PC-9 (cell line): Measurements from ENCODE around the gene ZNF71. TPM values are rescaled to one million over a fixed set of nuclear protein-coding genes. Genes with fewer than 3 reads are reported as not detected.

Experiments
- Bru-seq: library from RNA; stranded (reverse); fragments of 400-500 nt; gene quantifications from one replicate; lab custom pipeline; 2021; lab: Mats Ljungman, UMichigan
- BruChase-seq, 2 experiments: library from RNA; stranded (reverse); fragments of 400-500 nt; gene quantifications; one replicate each; lab custom pipeline; 2021; lab: Mats Ljungman, UMichigan
- BruUV-seq: library from RNA; stranded (reverse); fragments of 400-500 nt; replicated peaks from 2 replicates; lab custom pipeline; 2021; lab: Mats Ljungman, UMichigan
- CTCF ChIA-PET: fragments of 300-600 bp; sonication (Branson Sonifier 250); formaldehyde crosslinking; loops from one replicate; lab custom pipeline; 2022; ENCODE audit warnings: antibody characterized with exemption; lab: Charles Lee
- POLR2A ChIA-PET: fragments of 300-600 bp; sonication (Branson Sonifier 250); formaldehyde crosslinking; loops from one replicate; lab custom pipeline; 2022; ENCODE audit warnings: antibody characterized with exemption; ENCODE audit not compliant: unreplicated experiment; lab: Charles Lee
- DNase-seq, 2 experiments: peaks; one replicate each; pipeline versions ENCODE4 v3.0.0 to v3.0.0-alpha.2; 2015 to 2022; ENCODE audit warnings: mixed read lengths in 1 of 2
- H2AFZ ChIP-seq: fragments of 200-600 bp; sonication (generic); 2 replicates; pipeline ENCODE4 v1.8.1; 2017; ENCODE audit warnings: antibody characterized with exemption
- H3F3A ChIP-seq: fragments of 200-600 bp; sonication (generic); 2 replicates; pipeline ENCODE4 v1.8.1; 2017; ENCODE audit warnings: antibody characterized with exemption, mild to moderate bottlenecking, low read depth; ENCODE audit not compliant: insufficient read depth
- H3K27ac ChIP-seq: fragments of 200-600 bp; sonication (generic); 2 replicates; pipeline ENCODE4 v1.6.1; 2016; ENCODE audit warnings: mixed run types
- H3K27me3 ChIP-seq: fragments of 200-600 bp; sonication (generic); 2 replicates; pipeline ENCODE4 v1.6.1; 2016; ENCODE audit warnings: low read depth, mixed run types; ENCODE audit not compliant: insufficient read depth
- H3K36me3 ChIP-seq: fragments of 200-600 bp; sonication (generic); 2 replicates; pipeline ENCODE4 v1.6.1; 2016; ENCODE audit warnings: low read depth, mixed run types
- H3K4me1 ChIP-seq: fragments of 200-600 bp; sonication (generic); replicated peaks from 2 replicates; pipeline ENCODE4 v1.6.1; 2016; ENCODE audit warnings: mixed run types; ENCODE audit not compliant: insufficient read depth
- H3K4me2 ChIP-seq: fragments of 200-600 bp; sonication (generic); 2 replicates; pipeline ENCODE4 v1.6.1; 2017; ENCODE audit warnings: mixed run types
- H3K4me3 ChIP-seq: fragments of 200-600 bp; sonication (generic); 2 replicates; pipeline ENCODE4 v1.6.1; 2016; ENCODE audit warnings: mixed run types
- H3K79me2 ChIP-seq: fragments of 200-600 bp; sonication (generic); 2 replicates; pipeline ENCODE4 v1.6.1; 2017; ENCODE audit warnings: low read depth, mixed run types
- H3K9me2 ChIP-seq: fragments of 200-600 bp; sonication (generic); 2 replicates; pipeline ENCODE4 v1.8.1; 2017; ENCODE audit warnings: mild to moderate bottlenecking; ENCODE audit not compliant: insufficient read depth
- H3K9me3 ChIP-seq: fragments of 200-600 bp; sonication (generic); 2 replicates; pipeline ENCODE4 v1.8.1; 2016; ENCODE audit warnings: low read depth; ENCODE audit not compliant: insufficient read depth
- H4K20me1 ChIP-seq: fragments of 200-600 bp; sonication (generic); 2 replicates; pipeline ENCODE4 v1.8.1; 2017; ENCODE audit not compliant: insufficient read depth
- CTCF ChIP-seq: fragments of 200-600 bp; sonication (generic); conservative IDR thresholded peaks from 2 replicates; pipeline ENCODE4 v1.6.1; 2017; ENCODE audit warnings: mixed run types, antibody characterized with exemption, mild to moderate bottlenecking, moderate library complexity
- EZH2 ChIP-seq: fragments of 200-600 bp; sonication (generic); IDR thresholded peaks from 2 replicates; pipeline ENCODE4 v1.8.0; 2017; ENCODE audit warnings: antibody characterized with exemption, low read depth
- intact Hi-C: fragments of 100-400 bp; cut with micrococcal nuclease; formaldehyde crosslinking; loops from one replicate; pipeline ENCODE4 v1.10.0; 2022; ENCODE audit not compliant: unreplicated experiment
- long read RNA-seq: library from polyadenylated mRNA; stranded (forward); transcript quantifications from one replicate; pipeline ENCODE4 v2.0.0, GENCODE V29; 2022
- total RNA-seq: library from RNA; stranded (reverse); gene quantifications from 2 replicates; pipeline ENCODE4 v1.2.3, GENCODE V29; 2021

Gene ZNF71
- total RNA-seq (7.1 and 7.2 TPM in 2 replicates), Bru-seq, nascent RNA (percentile 63 among the genes with signal in this experiment), BruChase-seq, experiment 1, labeled RNA remaining after a 2-hour chase (percentile 55 among the genes with signal in this experiment), BruChase-seq, experiment 2, labeled RNA remaining after a 6-hour chase (percentile 45 among the genes with signal in this experiment)
- long read RNA-seq, full-length matches to known transcripts, result 10 of 14 reads
- long read RNA-seq, partial matches to known transcripts, result 0 of 14 reads
- long read RNA-seq, other reads (novel, unspliced or antisense), result 4 of 14 reads

- peaks cover 18% of the 10 kb centered on the region; the same call in 1 of the 2 replicates for H3K36me3 ChIP-seq
- intact Hi-C loops, result loop anchor here (1.0 kb wide), 2 partner anchors 28 to 57 kb away; partner anchors contain the start of genes ZFP28 and ZNF470
- ChIA-PET CTCF (interaction anchor here (0.6 to 0.7 kb wide), 2 partner anchors 529 to 941 kb away, joined by 4 read pairs; no protein-coding TSS in a partner anchor), POLR2A (interaction anchor here (0.6 to 0.7 kb wide), 3 partner anchors 191 to 996 kb away, joined by 3 to 7 read pairs (median 6); partner anchors contain the start of genes FIZ1 and ZNF583)
- peaks cover 8% of the 10 kb centered on the region; the same call in 1 of the 2 replicates for H3K9me3 ChIP-seq
- BruUV-seq, result no TSS peak
- H3K27ac ChIP-seq, result no peak within 1 kb of the TSS
- H4K20me1 ChIP-seq, result no peaks in the 10 kb centered on the region
- no peaks in the 10 kb centered on the region for H3K9me2 ChIP-seq
- TF ChIP-seq EZH2 (no peak), CTCF (no peak)
- H3K4me1 ChIP-seq, result 0 out of 2 replicates have a peak, but pooled peaks cover 4% of the 10 kb centered on the region
- H3K4me2 ChIP-seq, result peak within 1 kb of the TSS; percentile 86
- peak within 1 kb of the TSS; percentile 75 for H3K4me3 ChIP-seq
- no peaks in the 10 kb centered on the region; the same call in 1 of the 2 replicates for H3K27me3 ChIP-seq
- peak within 1 kb of the TSS; percentile 90 for H2AFZ ChIP-seq
- DNase-seq, result peak; percentile 66 to 92
- H3K79me2 ChIP-seq, result peaks cover 14% of the 10 kb centered on the region
- H3F3A ChIP-seq, result no peaks in the 10 kb centered on the region
Observed at GRCh38 chr19:56594783-56595547, at the start of gene ZNF71. TSS of gene ZNF71 (plus strand) at chr19:56595302. CDS start at chr19:56601559, 6,257 bp downstream.

- H3F3A ChIP-seq, result no peaks in the 10 kb centered on the region
- intact Hi-C loops, result no loop called here
- TF ChIP-seq EZH2, result no peak
- no peak for TF ChIP-seq CTCF
- H2AFZ ChIP-seq, result no peak overlapping the region
- no peaks in the 10 kb centered on the region for H3K79me2 ChIP-seq
- H3K27ac ChIP-seq, result no peak overlapping the region
- ChIA-PET CTCF (no interaction called here), POLR2A (no interaction called here)
- H3K9me3 ChIP-seq, result peaks cover 33% of the 10 kb centered on the region
- no peaks in the 10 kb centered on the region for H4K20me1 ChIP-seq
- H3K4me2 ChIP-seq, result no peak overlapping the region
- no peaks in the 10 kb centered on the region for H3K27me3 ChIP-seq
- no peaks in the 10 kb centered on the region for H3K4me1 ChIP-seq
- H3K36me3 ChIP-seq, result peaks cover 17% of the 10 kb centered on the region
- no peaks in the 10 kb centered on the region for H3K9me2 ChIP-seq
- BruUV-seq, result no TSS peak
- DNase-seq, result no peak
- no peak overlapping the region for H3K4me3 ChIP-seq
Observed at GRCh38 chr19:56547535-56547934, 47.6 kb upstream of the ZNF71 start.

GRCh38 chr19:56554272-56554869 lies 40.7 kb upstream of the ZNF71 start:
- peaks cover 85% of the 10 kb centered on the region for H3K9me3 ChIP-seq
- TF ChIP-seq EZH2, result no peak
- no peak for TF ChIP-seq CTCF
- no peak for DNase-seq
- H3K79me2 ChIP-seq, result no peaks in the 10 kb centered on the region
- no peak overlapping the region for H3K27ac ChIP-seq
- H3K36me3 ChIP-seq, result peaks cover 26% of the 10 kb centered on the region
- H4K20me1 ChIP-seq, result no peaks in the 10 kb centered on the region
- no peak overlapping the region for H3K4me2 ChIP-seq
- no peak overlapping the region for H3K4me3 ChIP-seq
- H3K4me1 ChIP-seq, result no peaks in the 10 kb centered on the region
- POLR2A ChIA-PET, result no interaction called here
- H3K27me3 ChIP-seq, result no peaks in the 10 kb centered on the region
- no TSS peak for BruUV-seq
- H3F3A ChIP-seq, result no peaks in the 10 kb centered on the region
- H3K9me2 ChIP-seq, result no peaks in the 10 kb centered on the region
- CTCF ChIA-PET, result no interaction called here
- intact Hi-C loops, result no loop called here
- no peak overlapping the region for H2AFZ ChIP-seq
